ENCODE data around the gene OCA2.

GRCh38 chr15:27864719-27865118, 234.4 kb downstream of the OCA2 start:
- TF ChIP-seq CTCF (IDR thresholded peaks at IDR 0.05) (no peak), EP300 (IDR thresholded peaks at IDR 0.05) (no peak), POLR2A (IDR thresholded peaks at IDR 0.05; ENCODE audit: low read depth) (no peak), POLR2AphosphoS5 (IDR thresholded peaks at IDR 0.05) (no peak)
